K562 (cell line): ENCODE results near the gene ATF7IP. TPM values are rescaled to one million over a fixed set of nuclear protein-coding genes. Genes with fewer than 3 reads are reported as not detected.

Experiments
- ATAC-seq: fragments of 200-7000 bp; cut with Tn5 transposase; 3 replicates; pipeline ENCODE4 v1.9.1; 2020; ENCODE audit warnings: moderate library complexity
- BruUV-seq: library from RNA; stranded (reverse); fragments of 400-500 nt; replicated peaks from 2 replicates; lab custom pipeline; 2021; lab: Mats Ljungman, UMichigan
- CTCF ChIA-PET: fragments of 300-600 bp; formaldehyde crosslinking; extraction: SDS; loops from one replicate; lab custom pipeline; 2021; ENCODE audit warnings: low intra/inter-chr PET ratio; lab: Yijun Ruan, JAX
- POLR2A ChIA-PET: fragments of 300-600, 350-650 bp; sonication (Branson Sonifier 250); formaldehyde crosslinking; extraction: SDS; loops from one replicate; lab custom pipeline; 2021; ENCODE audit warnings: antibody characterized with exemption, inconsistent platforms; lab: Yijun Ruan, JAX
- DNase-seq, 4 experiments: peaks; one replicate each; pipeline versions ENCODE4 v3.0.0 to v3.0.0-alpha.2; 2011 to 2018; ENCODE audit warnings: low spot score in 3 of 4, mixed read lengths in 3 of 4; ENCODE audit errors: extremely low read depth in 1 of 4
- FAIRE-seq: peaks from 2 replicates; lab custom pipeline; 2011; peaks lifted over from hg19 to GRCh38; lab: Jason Lieb, UNC
- H2AFZ ChIP-seq: 2 replicates; pipeline ENCODE4 v1.6.0; 2011; ENCODE audit warnings: low read depth, low read length, control low read depth, inconsistent platforms
- H3K27ac ChIP-seq: fragments of 200-600 bp; 3 replicates; pipeline ENCODE4 v1.8.0; 2011; ENCODE audit warnings: low read depth, mild to moderate bottlenecking, control low read depth, inconsistent platforms, low read length, moderate library complexity, mixed read lengths; ENCODE audit errors: extremely low read depth
- H3K27me3 ChIP-seq, 2 experiments: fragments of 300-600 bp in 1 of 2; 2 replicates in 1 of 2; 3 replicates in 1 of 2; pipeline versions ENCODE4 v1.6.0 to v1.8.0; 2011; ENCODE audit warnings: inconsistent platforms in 2 of 2, low read length in 2 of 2, mild to moderate bottlenecking in 1 of 2, mixed read lengths in 1 of 2, moderate library complexity in 1 of 2; ENCODE audit not compliant: control insufficient read depth in 2 of 2, insufficient read depth in 2 of 2
- H3K36me3 ChIP-seq: fragments of 300-600 bp; 3 replicates; pipeline ENCODE4 v1.8.0; 2011; ENCODE audit warnings: mild to moderate bottlenecking, low read length, inconsistent platforms; ENCODE audit not compliant: control insufficient read depth, insufficient read depth
- H3K4me1 ChIP-seq, 2 experiments: fragments of 200-600 bp in 1 of 2; replicated peaks in 1 of 2; 2 replicates in 1 of 2; 3 replicates in 1 of 2; pipeline versions ENCODE4 v1.5.1 to v1.8.0; 2011; ENCODE audit warnings: inconsistent platforms in 2 of 2, low read length in 2 of 2, mild to moderate bottlenecking in 1 of 2, mixed read lengths in 1 of 2, moderate library complexity in 1 of 2; ENCODE audit not compliant: control insufficient read depth in 2 of 2, insufficient read depth in 2 of 2
- H3K4me2 ChIP-seq: 2 replicates; pipeline ENCODE4 v1.6.1; 2011; ENCODE audit warnings: low read length, control low read depth, inconsistent platforms, mixed read lengths; ENCODE audit not compliant: insufficient read depth
- H3K4me3 ChIP-seq: fragments of 200-600 bp; sonication (generic), shearing (Covaris generic); 2 replicates; pipeline ENCODE4 v1.5.1; 2016; ENCODE audit warnings: control low read depth, inconsistent platforms
- H3K79me2 ChIP-seq: fragments of 200-600 bp; 3 replicates; pipeline ENCODE4 v1.8.0; 2011; ENCODE audit warnings: low read length, inconsistent platforms; ENCODE audit not compliant: control insufficient read depth, insufficient read depth
- H3K9ac ChIP-seq, 2 experiments: 2 replicates each; pipeline versions ENCODE4 v1.6.0 to v1.6.1; 2011; ENCODE audit warnings: low read depth in 2 of 2, low read length in 2 of 2, control low read depth in 1 of 2, inconsistent platforms in 1 of 2, mild to moderate bottlenecking in 1 of 2, mixed read lengths in 1 of 2; ENCODE audit not compliant: insufficient read depth in 1 of 2
- H3K9me1 ChIP-seq: one replicate; pipeline ENCODE4 v1.6.0; 2011; ENCODE audit warnings: inconsistent platforms, mild to moderate bottlenecking, low read length, moderate library complexity; ENCODE audit not compliant: control insufficient read depth, insufficient read depth
- H3K9me3 ChIP-seq: replicated peaks from 2 replicates; pipeline ENCODE4 v1.5.1; 2011; ENCODE audit warnings: low read depth, low read length, inconsistent platforms; ENCODE audit not compliant: control insufficient read depth, insufficient read depth
- H4K20me1 ChIP-seq: replicated peaks from 2 replicates; pipeline ENCODE4 v1.6.1; 2011; ENCODE audit warnings: low read length, inconsistent platforms, mixed read lengths; ENCODE audit not compliant: control insufficient read depth, insufficient read depth
- BHLHE40 ChIP-seq: IDR thresholded peaks from 2 replicates; pipeline ENCODE4 v1.6.1; 2011; ENCODE audit warnings: low read length, improper control_type of control experiment
- CAMTA2 ChIP-seq: fragments of 250-450 bp; sonication (Bioruptor Pico); conservative IDR thresholded peaks from 2 replicates; pipeline ENCODE4 v1.5.1; 2022
- DEAF1 ChIP-seq: fragments of 450-650 bp; formaldehyde crosslinking; IDR thresholded peaks from 2 replicates; pipeline ENCODE4 v1.4.0; 2020; ENCODE audit warnings: mild to moderate bottlenecking, moderate library complexity
- DNMT1 ChIP-seq: fragments of 450-650 bp; IDR thresholded peaks from 2 replicates; pipeline ENCODE4 v1.6.1; 2016; ENCODE audit warnings: antibody characterized with exemption, mild to moderate bottlenecking
- EP300 ChIP-seq: IDR thresholded peaks from 2 replicates; pipeline ENCODE4 v1.6.1; 2012; ENCODE audit warnings: low read length, improper control_type of control experiment
- SRF ChIP-seq, 2 experiments: fragments of 250-450, 450-650 bp in 1 of 2; sonication (Bioruptor Pico) in 1 of 2; sonication (generic) in 1 of 2; formaldehyde crosslinking; IDR thresholded peaks; 2 replicates each; pipeline versions ENCODE4 v1.5.0 to v1.5.1; 2020 to 2022; ENCODE audit warnings: mild to moderate bottlenecking in 1 of 2, missing genetic modification reagents in 1 of 2
- ZEB2 ChIP-seq: fragments of 450-650 bp; IDR thresholded peaks from 2 replicates; pipeline ENCODE4 v1.6.1; 2016
- ZKSCAN8 ChIP-seq: fragments of 200-800 bp; sonication (Bioruptor generic); IDR thresholded peaks from 2 replicates; pipeline ENCODE4 v1.6.1; 2016; ENCODE audit warnings: missing genetic modification characterization, missing compliant biosample characterization
- in situ Hi-C: fragments of 300-500 bp; cut with MboI; formaldehyde crosslinking; loops from 4 replicates; pipeline ENCODE4 v1.15.0; 2018; ENCODE audit warnings: inconsistent platforms, mixed read lengths
- intact Hi-C: fragments of 100-400 bp; cut with micrococcal nuclease; formaldehyde crosslinking; loops from 2 replicates; pipeline ENCODE4 v1.14.2; 2022
- polyA plus RNA-seq, 8 experiments: library from polyadenylated mRNA; depleted of rRNA in 4 of 8; stranded (reverse) in 5 of 8; unstranded in 3 of 8; fragments of >200 nt; fragmentation: Nextera tagmentation in 2 of 8; fragmentation: Illumina TruSeq in 1 of 8; extraction: Ambion mirVana in 2 of 8; extraction: Trizol in 1 of 8; gene quantifications; 2 replicates each; pipeline versions ENCODE4 v1.2.1 to v1.2.3, GENCODE V29; 2011 to 2014; ENCODE audit warnings: inconsistent platforms in 1 of 8, missing spikeins in 1 of 8
- total RNA-seq, 7 experiments: library from RNA; depleted of rRNA in 6 of 7; stranded (reverse); fragments of >200 nt in 6 of 7; fragmentation: Illumina TruSeq in 2 of 7; extraction: Trizol in 2 of 7; gene quantifications; 2 replicates each; pipeline versions ENCODE4 v1.2.1 to v1.2.3, GENCODE V29; 2011 to 2021; ENCODE audit warnings: low replicate concordance in 1 of 7

ATF7IP gene
- total and polyA plus RNA-seq, 9 of the 15 experiments (the other 6 are each of a cell fraction or from before 2014, with no cell fraction given), result 2.8 to 27.1 (median 11.0) TPM

- Histone ChIP-seq H3K4me3 (no peak overlapping the region), H3K27me3 (no peaks in the 10 kb centered on the region), H3K79me2 (peaks cover 89% of the 10 kb centered on the region), H3K4me1 (no peaks in the 10 kb centered on the region; a peak in 1 of 5 replicates), H3K9ac (no peak overlapping the region), H3K27ac (no peak overlapping the region), H3K9me1 (no peaks in the 10 kb centered on the region), H4K20me1 (no peaks in the 10 kb centered on the region), H3K4me2 (no peak overlapping the region), H3K36me3 (peaks cover 27% of the 10 kb centered on the region; the same call in 1 of the 3 replicates), H2AFZ (no peak overlapping the region), H3K9me3 (no peaks in the 10 kb centered on the region)
- BruUV-seq, result no TSS peak
- ChIA-PET POLR2A (no interaction called here), CTCF (no interaction called here)
- intact Hi-C loops (no loop called here), in situ Hi-C loops (no loop called here)
- DNase-seq (no peak), FAIRE-seq (no peak), ATAC-seq (no peak)
- no peak for TF ChIP-seq CAMTA2 (CRISPR knock-in tag)
- TF ChIP-seq ZKSCAN8, result no peak
- no peak for TF ChIP-seq EP300
- TF ChIP-seq SRF (CRISPR knock-in tag; IDR thresholded peaks at IDR 0.05), result no peak
- TF ChIP-seq ZEB2, result no peak
- no peak for TF ChIP-seq DNMT1
- TF ChIP-seq BHLHE40, result no peak
- no peak for TF ChIP-seq DEAF1 (CRISPR knock-in tag)
Observed at GRCh38 chr12:14426792-14427191, 61.3 kb downstream of the ATF7IP start.
